Ishikawa (cell line): ENCODE measurements around the gene HLCS.

Experiments used
- CEBPB ChIP-seq: IDR thresholded peaks from 2 replicates; pipeline ENCODE4 v1.6.1; 2012
- CREB1 ChIP-seq: IDR thresholded peaks from 2 replicates; pipeline ENCODE4 v1.6.1; 2012; ENCODE audit warnings: low read depth
- EGR1 ChIP-seq: IDR thresholded peaks from 2 replicates; pipeline ENCODE4 v1.6.1; 2012
- EP300 ChIP-seq: IDR thresholded peaks from 2 replicates; pipeline ENCODE4 v1.6.1; 2012; ENCODE audit warnings: borderline replicate concordance
- FOXM1 ChIP-seq: IDR thresholded peaks from 2 replicates; pipeline ENCODE4 v1.6.1; 2012; ENCODE audit warnings: low read depth, borderline replicate concordance
- NFIC ChIP-seq: IDR thresholded peaks from 2 replicates; pipeline ENCODE4 v1.6.1; 2012
- RAD21 ChIP-seq: IDR thresholded peaks from 2 replicates; pipeline ENCODE4 v1.6.1; 2012; ENCODE audit warnings: low read depth
- TAF1 ChIP-seq: IDR thresholded peaks from 2 replicates; pipeline ENCODE4 v1.6.1; 2012; ENCODE audit warnings: low read depth, mild to moderate bottlenecking
- TCF12 ChIP-seq: IDR thresholded peaks from 2 replicates; pipeline ENCODE4 v1.6.1; 2012; ENCODE audit warnings: low read depth
- TEAD4 ChIP-seq: IDR thresholded peaks from 2 replicates; pipeline ENCODE4 v1.6.1; 2012
- YY1 ChIP-seq: IDR thresholded peaks from 2 replicates; pipeline ENCODE4 v1.6.1; 2012; ENCODE audit warnings: low read depth
- ZBTB7A ChIP-seq: IDR thresholded peaks from 2 replicates; pipeline ENCODE4 v1.6.1; 2012; ENCODE audit warnings: low read depth
- TF ChIP-seq, protein P1 (sequence below): IDR thresholded peaks from 2 replicates; pipeline ENCODE4 v1.6.1; 2012
- TF ChIP-seq, protein P2 (sequence below): IDR thresholded peaks from 2 replicates; pipeline ENCODE4 v1.6.1; 2012
- TF ChIP-seq, protein P3 (sequence below): IDR thresholded peaks from 2 replicates; pipeline ENCODE4 v1.6.1; 2012; ENCODE audit warnings: low read depth, mild to moderate bottlenecking

HLCS gene

DNA sequence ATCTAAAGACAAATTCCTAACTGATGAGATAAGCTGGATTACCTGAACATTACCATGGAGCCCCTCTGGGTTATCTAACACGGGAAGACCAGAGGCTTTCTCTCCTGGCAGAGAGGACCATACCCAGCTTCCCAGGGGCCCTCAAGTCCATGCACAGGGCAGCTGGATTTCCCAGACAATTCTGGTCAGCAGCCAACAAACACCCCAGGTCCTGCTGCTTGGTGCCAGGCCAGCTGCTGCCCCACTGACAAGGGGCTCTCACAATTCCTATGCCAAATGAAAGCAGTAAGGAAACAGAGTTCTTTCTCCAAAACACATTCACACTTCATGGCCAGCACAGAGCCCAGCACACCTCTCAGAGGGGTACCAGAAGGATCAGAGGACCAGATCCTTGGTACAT is 114.2 kb downstream of the HLCS start:
- TF ChIP-seq TAF1 (no peak), NFIC (no peak), ZBTB7A (no peak), FOXM1 (no peak), CEBPB (no peak), EGR1 (no peak), RAD21 (no peak), TEAD4 (no peak), TCF12 (no peak), YY1 (no peak), EP300 (no peak), CREB1 (no peak)
- TF ChIP-seq, protein P1, sequence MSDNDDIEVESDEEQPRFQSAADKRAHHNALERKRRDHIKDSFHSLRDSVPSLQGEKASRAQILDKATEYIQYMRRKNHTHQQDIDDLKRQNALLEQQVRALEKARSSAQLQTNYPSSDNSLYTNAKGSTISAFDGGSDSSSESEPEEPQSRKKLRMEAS: no peak
- TF ChIP-seq, protein P2, sequence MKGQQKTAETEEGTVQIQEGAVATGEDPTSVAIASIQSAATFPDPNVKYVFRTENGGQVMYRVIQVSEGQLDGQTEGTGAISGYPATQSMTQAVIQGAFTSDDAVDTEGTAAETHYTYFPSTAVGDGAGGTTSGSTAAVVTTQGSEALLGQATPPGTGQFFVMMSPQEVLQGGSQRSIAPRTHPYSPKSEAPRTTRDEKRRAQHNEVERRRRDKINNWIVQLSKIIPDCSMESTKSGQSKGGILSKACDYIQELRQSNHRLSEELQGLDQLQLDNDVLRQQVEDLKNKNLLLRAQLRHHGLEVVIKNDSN: no peak
- TF ChIP-seq, protein P3, sequence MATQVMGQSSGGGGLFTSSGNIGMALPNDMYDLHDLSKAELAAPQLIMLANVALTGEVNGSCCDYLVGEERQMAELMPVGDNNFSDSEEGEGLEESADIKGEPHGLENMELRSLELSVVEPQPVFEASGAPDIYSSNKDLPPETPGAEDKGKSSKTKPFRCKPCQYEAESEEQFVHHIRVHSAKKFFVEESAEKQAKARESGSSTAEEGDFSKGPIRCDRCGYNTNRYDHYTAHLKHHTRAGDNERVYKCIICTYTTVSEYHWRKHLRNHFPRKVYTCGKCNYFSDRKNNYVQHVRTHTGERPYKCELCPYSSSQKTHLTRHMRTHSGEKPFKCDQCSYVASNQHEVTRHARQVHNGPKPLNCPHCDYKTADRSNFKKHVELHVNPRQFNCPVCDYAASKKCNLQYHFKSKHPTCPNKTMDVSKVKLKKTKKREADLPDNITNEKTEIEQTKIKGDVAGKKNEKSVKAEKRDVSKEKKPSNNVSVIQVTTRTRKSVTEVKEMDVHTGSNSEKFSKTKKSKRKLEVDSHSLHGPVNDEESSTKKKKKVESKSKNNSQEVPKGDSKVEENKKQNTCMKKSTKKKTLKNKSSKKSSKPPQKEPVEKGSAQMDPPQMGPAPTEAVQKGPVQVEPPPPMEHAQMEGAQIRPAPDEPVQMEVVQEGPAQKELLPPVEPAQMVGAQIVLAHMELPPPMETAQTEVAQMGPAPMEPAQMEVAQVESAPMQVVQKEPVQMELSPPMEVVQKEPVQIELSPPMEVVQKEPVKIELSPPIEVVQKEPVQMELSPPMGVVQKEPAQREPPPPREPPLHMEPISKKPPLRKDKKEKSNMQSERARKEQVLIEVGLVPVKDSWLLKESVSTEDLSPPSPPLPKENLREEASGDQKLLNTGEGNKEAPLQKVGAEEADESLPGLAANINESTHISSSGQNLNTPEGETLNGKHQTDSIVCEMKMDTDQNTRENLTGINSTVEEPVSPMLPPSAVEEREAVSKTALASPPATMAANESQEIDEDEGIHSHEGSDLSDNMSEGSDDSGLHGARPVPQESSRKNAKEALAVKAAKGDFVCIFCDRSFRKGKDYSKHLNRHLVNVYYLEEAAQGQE: no peak

DNA sequence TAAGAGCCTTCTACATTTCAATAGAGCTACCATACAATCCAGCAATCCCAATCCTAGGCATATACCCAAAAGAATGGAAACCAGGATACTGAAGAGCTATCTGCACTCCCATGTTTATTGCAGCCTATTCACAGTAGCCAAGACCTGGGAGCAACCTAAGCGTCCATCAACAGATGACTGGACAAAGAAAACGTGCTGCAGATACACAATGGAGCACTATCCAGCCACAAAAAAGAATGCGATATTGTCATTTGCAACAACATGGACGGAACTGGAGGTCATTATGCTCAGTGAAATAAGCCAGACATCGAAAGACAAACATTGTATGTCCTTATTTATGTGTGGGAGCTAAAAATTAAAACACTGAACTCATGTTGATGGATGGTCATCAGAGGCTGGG is 115.3 kb downstream of the HLCS start:
- TF ChIP-seq RAD21 (no peak), FOXM1 (no peak), TAF1 (no peak), CEBPB (no peak), YY1 (no peak), EP300 (no peak), NFIC (no peak), TEAD4 (no peak), ZBTB7A (no peak), EGR1 (no peak), TCF12 (no peak)
- TF ChIP-seq, protein P3: no peak
- TF ChIP-seq, protein P2: no peak
- TF ChIP-seq, protein P1: no peak

DNA sequence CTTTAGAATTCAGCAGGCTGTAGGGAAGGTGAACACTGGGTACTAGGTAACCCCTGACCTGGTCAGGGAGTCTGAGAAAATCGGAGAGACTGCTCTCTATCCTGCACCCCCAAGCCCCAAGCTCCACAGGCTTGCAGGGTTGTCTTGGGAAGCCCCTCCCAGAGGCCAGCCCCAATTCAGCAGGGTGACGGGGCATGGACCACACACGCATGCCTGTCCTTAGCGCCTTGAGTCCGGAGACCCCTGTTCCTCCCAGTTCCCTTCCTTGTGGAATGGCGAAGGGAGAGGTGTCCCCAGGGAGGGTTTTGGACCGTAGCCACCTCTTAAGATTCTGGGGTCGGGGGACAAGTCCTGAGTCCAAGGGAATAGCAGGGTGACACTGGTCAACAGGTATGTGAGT is 116.1 kb downstream of the HLCS start:
- TF ChIP-seq EP300 (no peak), FOXM1 (no peak), TCF12 (no peak), YY1 (no peak), NFIC (no peak), CEBPB (no peak), ZBTB7A (no peak), TAF1 (no peak)
- TF ChIP-seq, protein P1: no peak
- TF ChIP-seq, protein P3: no peak

DNA sequence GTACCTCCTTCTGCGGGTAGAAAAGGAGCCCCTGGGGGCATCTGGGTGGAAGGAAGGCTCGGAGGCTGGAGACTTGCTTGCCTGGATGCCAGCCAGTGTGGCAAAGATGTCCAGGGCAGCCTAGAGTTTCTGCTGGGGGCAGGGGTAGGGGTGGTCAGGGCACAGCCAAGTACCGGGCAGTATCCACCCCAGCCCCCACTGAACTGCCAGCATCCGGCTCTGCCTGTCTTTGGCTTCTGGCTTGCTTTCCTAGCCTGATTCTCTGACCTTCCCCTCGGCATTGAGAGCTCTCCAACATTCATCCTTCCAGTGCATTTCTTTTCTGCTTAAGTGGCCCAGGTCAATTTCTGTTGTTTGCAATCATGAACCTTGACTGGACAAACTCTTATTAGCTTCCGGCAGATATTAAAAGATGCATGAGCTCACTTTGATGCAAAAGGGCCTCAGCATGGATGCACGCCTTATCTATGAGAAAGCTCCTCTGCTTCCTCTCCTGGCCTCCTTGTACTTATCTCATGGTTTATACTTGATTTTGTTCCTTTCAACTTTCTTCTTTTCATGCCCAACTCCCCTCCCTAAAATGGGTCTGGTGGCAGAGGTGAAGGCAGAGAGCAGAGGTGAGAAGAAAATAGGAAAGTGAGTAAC is 116.9 kb downstream of the HLCS start:
- TF ChIP-seq NFIC: no peak
- TF ChIP-seq, protein P3: no peak
- TF ChIP-seq EGR1: no peak
- no peak for TF ChIP-seq CEBPB
